Measurements from ENCODE around the gene GLP2R.

The GLP2R gene

GRCh38 chr17:9878786-9879525 lies 53.2 kb downstream of the GLP2R start:
- peaks cover 33% of the 10 kb centered on the region for H3K27me3 ChIP-seq
- no peaks in the 10 kb centered on the region for H3K36me3 ChIP-seq
- H3K4me3 ChIP-seq (ENCODE audit: low read depth in 1 of 2, low read length in 1 of 2), result no peak overlapping the region
- no peak for TF ChIP-seq CTCF (IDR thresholded peaks at IDR 0.05)
- H3K4me1 ChIP-seq (ENCODE audit: control insufficient read depth in 1 of 2, insufficient read depth in 1 of 2, low read depth in 1 of 2, low read length in 1 of 2), result peaks cover 0 to 8% of the 10 kb centered on the region in 2 experiments
- peaks cover 7% of the 10 kb centered on the region for H3K9me3 ChIP-seq
- H3K27ac ChIP-seq, result no peak overlapping the region

DNA sequence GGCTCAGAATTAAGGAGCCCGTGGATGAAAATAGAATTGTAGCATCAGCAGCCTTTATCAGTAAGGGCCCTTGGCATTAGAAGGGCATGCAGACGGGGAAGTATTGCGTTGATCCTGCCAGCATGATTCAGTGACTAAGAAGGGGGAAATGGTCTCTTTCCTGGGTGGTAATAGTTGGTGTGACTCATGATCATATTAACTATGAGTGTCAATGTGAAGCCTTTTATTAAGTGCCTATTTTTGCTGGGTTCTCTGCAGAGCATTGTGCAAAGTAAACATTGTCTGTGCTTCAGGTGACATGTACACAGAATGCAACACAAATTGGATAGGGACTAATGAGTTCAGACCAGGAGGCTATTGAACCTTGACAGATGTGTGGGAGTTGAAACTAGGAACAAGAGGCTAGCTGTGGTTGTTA lies 54.9 kb downstream of the GLP2R start:
- Histone ChIP-seq H3K4me1 (ENCODE audit: control insufficient read depth in 1 of 2, insufficient read depth in 1 of 2, low read depth in 1 of 2, low read length in 1 of 2) (peaks cover 0 to 8% of the 10 kb centered on the region in 2 experiments), H3K27me3 (peaks cover 17% of the 10 kb centered on the region), H3K27ac (no peak overlapping the region), H3K4me3 (ENCODE audit: low read depth in 1 of 2, low read length in 1 of 2) (no peak overlapping the region), H3K9me3 (peaks cover 7% of the 10 kb centered on the region), H3K36me3 (no peaks in the 10 kb centered on the region)
- no peak for TF ChIP-seq CTCF (IDR thresholded peaks at IDR 0.05)

DNA sequence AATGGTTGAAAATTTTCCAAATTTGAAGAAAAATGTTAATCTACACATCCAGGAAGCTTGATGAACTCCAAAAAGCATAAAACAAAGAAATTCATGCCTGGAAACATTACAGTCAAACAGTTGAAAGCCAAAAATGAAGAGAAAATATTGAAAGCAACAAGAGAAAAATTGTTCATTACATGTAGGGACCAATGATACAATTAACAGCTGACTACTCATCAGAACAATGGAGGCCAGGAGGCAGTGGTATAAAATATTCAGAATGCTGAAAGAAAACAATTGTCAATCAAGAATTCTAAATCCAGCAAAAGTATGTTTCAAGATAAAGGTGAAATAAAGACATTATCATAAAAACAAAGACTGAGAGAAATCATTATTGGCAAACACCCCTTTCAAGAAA lies 57.7 kb downstream of the GLP2R start:
- Histone ChIP-seq H3K4me3 (ENCODE audit: low read depth in 1 of 2, low read length in 1 of 2) (no peak overlapping the region), H3K4me1 (ENCODE audit: control insufficient read depth in 1 of 2, insufficient read depth in 1 of 2, low read depth in 1 of 2, low read length in 1 of 2) (peaks cover 0 to 8% of the 10 kb centered on the region in 2 experiments), H3K27me3 (peaks cover 12% of the 10 kb centered on the region), H3K9me3 (peaks cover 7% of the 10 kb centered on the region), H3K27ac (no peak overlapping the region), H3K36me3 (no peaks in the 10 kb centered on the region)
- no peak for TF ChIP-seq CTCF (IDR thresholded peaks at IDR 0.05)

GRCh38 chr17:9886141-9886930 lies 60.6 kb downstream of the GLP2R start:
- H3K4me3 ChIP-seq (ENCODE audit: low read depth in 1 of 2, low read length in 1 of 2), result no peak overlapping the region
- peaks cover 0 to 3% of the 10 kb centered on the region in 2 experiments for H3K4me1 ChIP-seq (ENCODE audit: control insufficient read depth in 1 of 2, insufficient read depth in 1 of 2, low read depth in 1 of 2, low read length in 1 of 2)
- no peak overlapping the region for H3K27ac ChIP-seq
- H3K9me3 ChIP-seq, result peaks cover 7% of the 10 kb centered on the region
- H3K27me3 ChIP-seq, result peaks cover 19% of the 10 kb centered on the region
- no peak for TF ChIP-seq CTCF (IDR thresholded peaks at IDR 0.05)
- H3K36me3 ChIP-seq, result no peaks in the 10 kb centered on the region

- Histone ChIP-seq H3K36me3 (no peaks in the 10 kb centered on the region), H3K27me3 (peaks cover 19% of the 10 kb centered on the region), H3K4me1 (ENCODE audit: control insufficient read depth in 1 of 2, insufficient read depth in 1 of 2, low read depth in 1 of 2, low read length in 1 of 2) (peaks cover 0 to 3% of the 10 kb centered on the region in 2 experiments), H3K27ac (no peak overlapping the region), H3K9me3 (peaks cover 2% of the 10 kb centered on the region), H3K4me3 (ENCODE audit: low read depth in 1 of 2, low read length in 1 of 2) (no peak overlapping the region)
- no peak for TF ChIP-seq CTCF (IDR thresholded peaks at IDR 0.05)
These were observed 61.8 kb downstream of the GLP2R start for GRCh38 chr17:9887508-9887907.
